Body of pancreas (tissue), 4 donors: ENCODE measurements around the gene VTI1A.

Experiments
- CTCF ChIP-seq, 7 experiments: fragments of 450-650 bp in 4 of 7; fragments of 200-600 bp in 3 of 7; sonication (generic) in 3 of 7; IDR thresholded peaks; one replicate each; pipeline ENCODE4 v1.5.1; 2016 to 2019; ENCODE audit warnings: antibody characterized with exemption in 7 of 7
- POLR2A ChIP-seq, 3 donors: fragments of 450-650 bp; IDR thresholded peaks; one replicate each; pipeline ENCODE4 v1.6.1; 2016; ENCODE audit warnings: antibody characterized with exemption in 3 of 3, mild to moderate bottlenecking in 2 of 3

GRCh38 chr10:112756235-112756527, 309.2 kb downstream of the VTI1A start:
- TF ChIP-seq CTCF (IDR thresholded peaks at IDR 0.05) = no peak
- no peak for TF ChIP-seq POLR2A (IDR thresholded peaks at IDR 0.05)
